K562 (cell line): ENCODE measurements around the gene FAM3C. TPM values are rescaled to one million over a fixed set of nuclear protein-coding genes. Genes with fewer than 3 reads are reported as not detected.
"Not testable (repeated sequence)": the region's sequence is repeated elsewhere in the genome, so short reads cannot be mapped to it uniquely, and the experiment has no call there.

Experiments used
- ATAC-seq: fragments of 200-7000 bp; cut with Tn5 transposase; 3 replicates; pipeline ENCODE4 v1.9.1; 2020; ENCODE audit warnings: moderate library complexity
- BruUV-seq: library from RNA; stranded (reverse); fragments of 400-500 nt; replicated peaks from 2 replicates; lab custom pipeline; 2021; lab: Mats Ljungman, UMichigan
- CTCF ChIA-PET: fragments of 300-600 bp; formaldehyde crosslinking; extraction: SDS; loops from one replicate; lab custom pipeline; 2021; ENCODE audit warnings: low intra/inter-chr PET ratio; lab: Yijun Ruan, JAX
- POLR2A ChIA-PET: fragments of 300-600, 350-650 bp; sonication (Branson Sonifier 250); formaldehyde crosslinking; extraction: SDS; loops from one replicate; lab custom pipeline; 2021; ENCODE audit warnings: antibody characterized with exemption, inconsistent platforms; lab: Yijun Ruan, JAX
- DNase-seq, 4 experiments: peaks; one replicate each; pipeline versions ENCODE4 v3.0.0 to v3.0.0-alpha.2; 2011 to 2018; ENCODE audit warnings: low spot score in 3 of 4, mixed read lengths in 3 of 4; ENCODE audit errors: extremely low read depth in 1 of 4
- FAIRE-seq: peaks from 2 replicates; lab custom pipeline; 2011; peaks lifted over from hg19 to GRCh38; lab: Jason Lieb, UNC
- H2AFZ ChIP-seq: 2 replicates; pipeline ENCODE4 v1.6.0; 2011; ENCODE audit warnings: low read depth, low read length, control low read depth, inconsistent platforms
- H3K27ac ChIP-seq: fragments of 200-600 bp; 3 replicates; pipeline ENCODE4 v1.8.0; 2011; ENCODE audit warnings: low read depth, mild to moderate bottlenecking, control low read depth, inconsistent platforms, low read length, moderate library complexity, mixed read lengths; ENCODE audit errors: extremely low read depth
- H3K27me3 ChIP-seq, 2 experiments: fragments of 300-600 bp in 1 of 2; 2 replicates in 1 of 2; 3 replicates in 1 of 2; pipeline versions ENCODE4 v1.6.0 to v1.8.0; 2011; ENCODE audit warnings: inconsistent platforms in 2 of 2, low read length in 2 of 2, mild to moderate bottlenecking in 1 of 2, mixed read lengths in 1 of 2, moderate library complexity in 1 of 2; ENCODE audit not compliant: control insufficient read depth in 2 of 2, insufficient read depth in 2 of 2
- H3K36me3 ChIP-seq: fragments of 300-600 bp; 3 replicates; pipeline ENCODE4 v1.8.0; 2011; ENCODE audit warnings: mild to moderate bottlenecking, low read length, inconsistent platforms; ENCODE audit not compliant: control insufficient read depth, insufficient read depth
- H3K4me1 ChIP-seq, 2 experiments: fragments of 200-600 bp in 1 of 2; replicated peaks in 1 of 2; 2 replicates in 1 of 2; 3 replicates in 1 of 2; pipeline versions ENCODE4 v1.5.1 to v1.8.0; 2011; ENCODE audit warnings: inconsistent platforms in 2 of 2, low read length in 2 of 2, mild to moderate bottlenecking in 1 of 2, mixed read lengths in 1 of 2, moderate library complexity in 1 of 2; ENCODE audit not compliant: control insufficient read depth in 2 of 2, insufficient read depth in 2 of 2
- H3K4me2 ChIP-seq: 2 replicates; pipeline ENCODE4 v1.6.1; 2011; ENCODE audit warnings: low read length, control low read depth, inconsistent platforms, mixed read lengths; ENCODE audit not compliant: insufficient read depth
- H3K4me3 ChIP-seq: fragments of 200-600 bp; sonication (generic), shearing (Covaris generic); 2 replicates; pipeline ENCODE4 v1.5.1; 2016; ENCODE audit warnings: control low read depth, inconsistent platforms
- H3K79me2 ChIP-seq: fragments of 200-600 bp; 3 replicates; pipeline ENCODE4 v1.8.0; 2011; ENCODE audit warnings: low read length, inconsistent platforms; ENCODE audit not compliant: control insufficient read depth, insufficient read depth
- H3K9ac ChIP-seq, 2 experiments: 2 replicates each; pipeline versions ENCODE4 v1.6.0 to v1.6.1; 2011; ENCODE audit warnings: low read depth in 2 of 2, low read length in 2 of 2, control low read depth in 1 of 2, inconsistent platforms in 1 of 2, mild to moderate bottlenecking in 1 of 2, mixed read lengths in 1 of 2; ENCODE audit not compliant: insufficient read depth in 1 of 2
- H3K9me1 ChIP-seq: one replicate; pipeline ENCODE4 v1.6.0; 2011; ENCODE audit warnings: inconsistent platforms, mild to moderate bottlenecking, low read length, moderate library complexity; ENCODE audit not compliant: control insufficient read depth, insufficient read depth
- H3K9me3 ChIP-seq: replicated peaks from 2 replicates; pipeline ENCODE4 v1.5.1; 2011; ENCODE audit warnings: low read depth, low read length, inconsistent platforms; ENCODE audit not compliant: control insufficient read depth, insufficient read depth
- H4K20me1 ChIP-seq: replicated peaks from 2 replicates; pipeline ENCODE4 v1.6.1; 2011; ENCODE audit warnings: low read length, inconsistent platforms, mixed read lengths; ENCODE audit not compliant: control insufficient read depth, insufficient read depth
- ETS1 ChIP-seq: conservative IDR thresholded peaks from 2 replicates; pipeline ENCODE4 v1.6.1; 2011; ENCODE audit warnings: low read depth, mild to moderate bottlenecking, low read length; ENCODE audit not compliant: control insufficient read depth
- FOXK2 ChIP-seq, 2 experiments: fragments of 450-650 bp; IDR thresholded peaks in 1 of 2; conservative IDR thresholded peaks in 1 of 2; 2 replicates each; pipeline ENCODE4 v1.6.1; 2016; ENCODE audit warnings: low read depth in 2 of 2, mild to moderate bottlenecking in 1 of 2
- GATAD2B ChIP-seq: fragments of 450-650 bp; IDR thresholded peaks from 2 replicates; pipeline ENCODE4 v1.6.1; 2017; ENCODE audit warnings: mild to moderate bottlenecking, borderline replicate concordance
- HDAC1 ChIP-seq, 2 experiments: fragments of 450-650 bp; IDR thresholded peaks; 2 replicates each; pipeline ENCODE4 v1.6.1; 2016 to 2017; ENCODE audit warnings: inconsistent platforms in 1 of 2, mild to moderate bottlenecking in 1 of 2, moderate library complexity in 1 of 2
- HDAC8 ChIP-seq: fragments of 450-650 bp; IDR thresholded peaks from 2 replicates; pipeline ENCODE4 v1.6.1; 2016; ENCODE audit warnings: mild to moderate bottlenecking, missing genetic modification characterization, moderate library complexity, missing compliant biosample characterization
- L3MBTL2 ChIP-seq: fragments of 450-650 bp; IDR thresholded peaks from 2 replicates; pipeline ENCODE4 v1.6.1; 2016; ENCODE audit warnings: mild to moderate bottlenecking, moderate library complexity
- PML ChIP-seq: IDR thresholded peaks from 2 replicates; pipeline ENCODE4 v1.6.1; 2012; ENCODE audit warnings: low read length, inconsistent platforms
- RCOR1 ChIP-seq, 2 experiments: IDR thresholded peaks; 2 replicates each; pipeline ENCODE4 v1.6.1; 2012; ENCODE audit warnings: low read depth in 2 of 2, low read length in 2 of 2, borderline replicate concordance in 1 of 2, improper control_type of control experiment in 1 of 2
- SOX6 ChIP-seq: fragments of 450-650 bp; IDR thresholded peaks from 2 replicates; pipeline ENCODE4 v1.6.1; 2014; ENCODE audit warnings: mild to moderate bottlenecking
- STAT6 ChIP-seq: sonication (generic); formaldehyde crosslinking; IDR thresholded peaks from 2 replicates; pipeline ENCODE4 v1.8.1; 2023; ENCODE audit warnings: mild to moderate bottlenecking, missing genetic modification reagents
- YY1 ChIP-seq, 3 experiments: IDR thresholded peaks; 2 replicates each; pipeline ENCODE4 v1.6.1; 2011; ENCODE audit warnings: low read length in 2 of 3, mild to moderate bottlenecking in 2 of 3, moderate library complexity in 2 of 3, borderline replicate concordance in 1 of 3, control low read depth in 1 of 3, low read depth in 1 of 3; ENCODE audit not compliant: insufficient read depth in 3 of 3, insufficient replicate concordance in 2 of 3, control insufficient read depth in 1 of 3, insufficient read length in 1 of 3; ENCODE audit errors: extremely low read depth in 1 of 3
- ZNF23 ChIP-seq: fragments of 250-450 bp; sonication (Bioruptor Pico); IDR thresholded peaks from 2 replicates; pipeline ENCODE4 v1.4.0; 2020; ENCODE audit warnings: mild to moderate bottlenecking
- WGBS: fragments of 100-300 bp; shearing (Covaris generic); methylation state at CpG from one replicate; pipeline ENCODE4 v1.1.6; 2016; ENCODE audit warnings: low coverage, mixed read lengths; ENCODE audit not compliant: insufficient coverage; ENCODE audit errors: missing lambda C conversion rate; 5-methylcytosine and 5-hydroxymethylcytosine counted together
- in situ Hi-C: fragments of 300-500 bp; cut with MboI; formaldehyde crosslinking; loops from 4 replicates; pipeline ENCODE4 v1.15.0; 2018; ENCODE audit warnings: inconsistent platforms, mixed read lengths
- intact Hi-C: fragments of 100-400 bp; cut with micrococcal nuclease; formaldehyde crosslinking; loops from 2 replicates; pipeline ENCODE4 v1.14.2; 2022
- polyA plus RNA-seq, 8 experiments: library from polyadenylated mRNA; depleted of rRNA in 4 of 8; stranded (reverse) in 5 of 8; unstranded in 3 of 8; fragments of >200 nt; fragmentation: Nextera tagmentation in 2 of 8; fragmentation: Illumina TruSeq in 1 of 8; extraction: Ambion mirVana in 2 of 8; extraction: Trizol in 1 of 8; gene quantifications; 2 replicates each; pipeline versions ENCODE4 v1.2.1 to v1.2.3, GENCODE V29; 2011 to 2014; ENCODE audit warnings: inconsistent platforms in 1 of 8, missing spikeins in 1 of 8
- total RNA-seq, 7 experiments: library from RNA; depleted of rRNA in 6 of 7; stranded (reverse); fragments of >200 nt in 6 of 7; fragmentation: Illumina TruSeq in 2 of 7; extraction: Trizol in 2 of 7; gene quantifications; 2 replicates each; pipeline versions ENCODE4 v1.2.1 to v1.2.3, GENCODE V29; 2011 to 2021; ENCODE audit warnings: low replicate concordance in 1 of 7
- TF ChIP-seq, protein P1 (sequence below), 2 experiments: fragments of 450-650 bp in 1 of 2; sonication (generic) in 1 of 2; formaldehyde crosslinking in 1 of 2; IDR thresholded peaks in 1 of 2; conservative IDR thresholded peaks in 1 of 2; 2 replicates each; pipeline versions ENCODE4 v1.6.1 to v1.8.1; 2016 to 2023; ENCODE audit warnings: mild to moderate bottlenecking in 2 of 2, moderate library complexity in 2 of 2, inconsistent platforms in 1 of 2, missing genetic modification reagents in 1 of 2

FAM3C gene
- total and polyA plus RNA-seq, 9 of the 15 experiments (the other 6 are each of a cell fraction or from before 2014, with no cell fraction given), result 10.6 to 42.6 (median 30.0) TPM

- TSS peak; percentile 73 for BruUV-seq
- CTCF ChIA-PET, H3K27me3 ChIP-seq, H3K9me1 ChIP-seq, in situ Hi-C loops, H4K20me1 ChIP-seq, H3K36me3 ChIP-seq, H3K4me3 ChIP-seq, H3K9me3 ChIP-seq, H3K79me2 ChIP-seq: not testable (repeated sequence)
- FAIRE-seq (peak; percentile 84), ATAC-seq (peak; percentile 82), DNase-seq (peak in 2 of 4 experiments; percentile 26 to 89)
- H3K4me2 ChIP-seq, result peak overlapping the region; percentile 66
- POLR2A ChIA-PET, result interaction anchor here (0.6 to 1.6 kb wide), 7 partner anchors 9 to 58 kb away, joined by 3 to 5 read pairs (median 4); no protein-coding TSS in a partner anchor
- H3K27ac ChIP-seq, result peak overlapping the region; percentile 39; the same call in 1 of the 3 replicates
- peaks cover 11 to 14% of the 10 kb centered on the region in 2 experiments; a peak in 4 of 5 replicates for H3K4me1 ChIP-seq
- WGBS, result under 1% methylated on average over 12 of the region's 12 CpGs
- intact Hi-C loops, result loop anchor here (2.0 kb wide), 2 partner anchors 43 to 71 kb away; no protein-coding TSS in a partner anchor
- H3K9ac ChIP-seq, result peak overlapping the region in 1 of 2 experiments; percentile 19; a peak in 1 of 4 replicates
- H2AFZ ChIP-seq, result peak overlapping the region; percentile 64
- TF ChIP-seq STAT6 (CRISPR knock-in tag) (0 out of 2 replicates have a peak, but pooled peaks have one; percentile 47), FOXK2 (conservative IDR thresholded peaks at IDR 0.05 in 1 of 2, IDR thresholded peaks at IDR 0.05 in 1 of 2; ENCODE audit: low read depth in 2 of 2) (peak; percentile 97 to 99), SOX6 (peak; percentile 85), L3MBTL2 (peak; percentile 79), ETS1 (0 out of 2 replicates have a peak, but pooled peaks have one; percentile 22), HDAC1 (IDR thresholded peaks at IDR 0.05) (peak in 1 of 2 experiments; percentile 62; a peak in 2 of 4 replicates), RCOR1 (IDR thresholded peaks at IDR 0.05; ENCODE audit: borderline replicate concordance in 1 of 2, low read depth in 2 of 2, low read length in 2 of 2) (peak in 1 of 2 experiments; percentile 59; a peak in 2 of 4 replicates), ZNF23 (CRISPR knock-in tag) (0 out of 2 replicates have a peak, but pooled peaks have one; percentile 34), PML (peak; percentile 49; the same call in 1 of the 2 replicates), GATAD2B (peak; percentile 57), HDAC8 (peak; percentile 57; the same call in 1 of the 2 replicates), YY1 (IDR thresholded peaks at IDR 0.05; ENCODE audit: borderline replicate concordance in 1 of 3, control insufficient read depth in 1 of 3, extremely low read depth in 1 of 3, insufficient read depth in 3 of 3, insufficient read length in 1 of 3, insufficient replicate concordance in 2 of 3, low read depth in 1 of 3, low read length in 2 of 3) (peak in 2 of 3 experiments; percentile 76 to 81)
- TF ChIP-seq, protein P1, sequence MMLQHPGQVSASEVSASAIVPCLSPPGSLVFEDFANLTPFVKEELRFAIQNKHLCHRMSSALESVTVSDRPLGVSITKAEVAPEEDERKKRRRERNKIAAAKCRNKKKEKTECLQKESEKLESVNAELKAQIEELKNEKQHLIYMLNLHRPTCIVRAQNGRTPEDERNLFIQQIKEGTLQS (IDR thresholded peaks at IDR 0.05), result 0 out of 2 replicates have a peak, but pooled peaks have one; percentile 4
- TF ChIP-seq, protein P1 (CRISPR knock-in tag; conservative IDR thresholded peaks at IDR 0.05), result peak; percentile 24; the same call in 1 of the 2 replicates
Observed at GRCh38 chr7:121438043-121438955, 42.2 kb upstream of the FAM3C start.
